Activated T-helper 1 cell treated with anti-CD3 and anti-CD28 coated beads, Interleukin-12 subunit alpha, Interleukin-12 subunit beta, Interleukin-2, Interleukin-4 antibody, amounts not matched to agents 30 ng/mL and 10 ng/mL and 1 ng/mL, durations not matched to agents 14 hours and 24 hours and 36 hours (primary cell): Measurements from ENCODE around the gene POMGNT2. TPM values are rescaled to one million over a fixed set of nuclear protein-coding genes. Genes with fewer than 3 reads are reported as not detected.

ENCODE experiments used
- DNase-seq: peaks from one replicate; pipeline ENCODE4 v3.0.0; 2021; ENCODE audit warnings: low spot score
- H3K27ac Mint-ChIP-seq: one replicate; pipeline ENCODE4 v1.8.0; 2021; ENCODE audit warnings: mild to moderate bottlenecking, mixed read lengths
- H3K27me3 Mint-ChIP-seq: one replicate; pipeline ENCODE4 v1.8.0; 2022; ENCODE audit warnings: mild to moderate bottlenecking, moderate library complexity, mixed read lengths; ENCODE audit not compliant: insufficient read depth
- H3K36me3 Mint-ChIP-seq: one replicate; pipeline ENCODE4 v1.8.0; 2021; ENCODE audit warnings: low read depth, mixed read lengths
- H3K4me1 Mint-ChIP-seq: one replicate; pipeline ENCODE4 v1.8.0; 2021; ENCODE audit warnings: low read depth, mixed read lengths
- H3K4me3 Mint-ChIP-seq: one replicate; pipeline ENCODE4 v1.8.0; 2021; ENCODE audit warnings: mild to moderate bottlenecking, moderate library complexity, mixed read lengths
- H3K9me3 Mint-ChIP-seq: one replicate; pipeline ENCODE4 v1.8.0; 2021; ENCODE audit warnings: mixed read lengths
- intact Hi-C: fragments of 100-400 bp; cut with micrococcal nuclease; formaldehyde crosslinking; loops from one replicate; pipeline ENCODE4 v1.15.1; 2024
- total RNA-seq: library from RNA; stranded (reverse); gene quantifications from 2 replicates; pipeline ENCODE4 v1.2.3, GENCODE V29; 2022

POMGNT2 gene
- total RNA-seq, 1 donor from 2014 or later: 8.3 TPM

DNA sequence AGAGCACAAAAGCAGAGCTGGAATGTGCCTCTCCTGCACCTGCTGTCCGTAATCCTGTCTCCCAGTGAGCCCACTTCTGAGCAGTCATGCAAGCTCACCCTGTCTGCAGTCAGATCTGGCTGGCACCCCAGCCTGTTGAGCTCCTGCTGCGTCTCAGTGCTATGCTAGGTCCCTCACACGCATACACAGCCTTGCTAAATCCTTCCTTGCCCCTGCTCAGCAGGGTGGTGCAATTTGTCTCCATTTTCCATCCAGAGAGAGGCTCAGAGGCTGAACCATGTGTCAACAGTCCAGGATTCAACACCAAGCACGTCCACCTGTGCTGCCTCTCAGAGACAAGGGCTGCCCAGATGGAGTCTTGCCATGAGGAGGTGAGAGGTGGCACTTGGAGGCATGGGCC lies 11.0 kb downstream of the POMGNT2 start:
- Mint-ChIP-seq H3K27ac (no peak overlapping the region), H3K36me3 (no peaks in the 10 kb centered on the region), H3K9me3 (no peaks in the 10 kb centered on the region), H3K4me3 (no peak overlapping the region), H3K27me3 (peaks cover 2% of the 10 kb centered on the region), H3K4me1 (no peaks in the 10 kb centered on the region)
- no peak for DNase-seq
- intact Hi-C loops: no loop called here

DNA sequence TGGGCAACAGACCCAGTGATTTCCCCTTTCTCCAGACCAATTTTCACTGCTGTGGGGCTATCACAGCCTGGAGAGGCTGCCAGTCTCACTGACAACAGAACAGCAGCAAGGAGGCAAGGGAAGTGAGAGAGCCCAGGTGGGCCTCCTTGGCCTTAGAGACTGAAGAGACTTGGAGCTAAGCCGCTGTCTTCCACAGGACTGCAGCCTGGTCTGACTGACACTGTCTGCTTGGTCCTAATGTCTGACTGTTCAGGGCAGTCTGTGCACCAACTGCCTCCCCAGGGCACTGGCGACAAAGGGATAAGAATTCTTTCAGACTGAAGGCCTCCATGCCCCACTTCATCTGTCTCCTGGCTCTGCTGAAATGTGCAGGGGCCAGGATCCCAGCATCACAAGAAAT lies 11.5 kb downstream of the POMGNT2 start:
- intact Hi-C loops: no loop called here
- Mint-ChIP-seq H3K27ac (no peak overlapping the region), H3K27me3 (peaks cover 2% of the 10 kb centered on the region), H3K36me3 (no peaks in the 10 kb centered on the region), H3K4me1 (no peaks in the 10 kb centered on the region), H3K4me3 (no peak overlapping the region), H3K9me3 (no peaks in the 10 kb centered on the region)
- DNase-seq: no peak

DNA sequence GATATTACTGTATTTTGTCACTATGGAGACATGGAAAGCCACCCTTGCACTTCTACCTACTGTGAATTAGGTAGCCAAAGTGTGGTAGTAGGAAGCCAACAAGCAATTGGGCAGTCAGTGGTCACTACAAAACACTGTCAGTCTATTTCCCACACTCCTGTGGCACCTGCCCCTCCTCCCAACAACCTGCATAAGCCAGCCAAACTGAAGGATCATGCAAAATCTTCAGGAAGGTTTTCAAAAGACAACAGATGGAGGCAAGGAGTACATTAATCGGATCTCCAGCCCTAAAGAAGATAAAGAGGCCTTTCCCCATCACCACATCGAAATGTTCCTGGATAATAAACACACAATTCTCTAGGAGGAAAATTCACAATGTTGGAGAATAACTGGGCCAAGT lies 11.9 kb downstream of the POMGNT2 start:
- intact Hi-C loops: no loop called here
- no peak for DNase-seq
- no peaks in the 10 kb centered on the region for H3K9me3 Mint-ChIP-seq

DNA sequence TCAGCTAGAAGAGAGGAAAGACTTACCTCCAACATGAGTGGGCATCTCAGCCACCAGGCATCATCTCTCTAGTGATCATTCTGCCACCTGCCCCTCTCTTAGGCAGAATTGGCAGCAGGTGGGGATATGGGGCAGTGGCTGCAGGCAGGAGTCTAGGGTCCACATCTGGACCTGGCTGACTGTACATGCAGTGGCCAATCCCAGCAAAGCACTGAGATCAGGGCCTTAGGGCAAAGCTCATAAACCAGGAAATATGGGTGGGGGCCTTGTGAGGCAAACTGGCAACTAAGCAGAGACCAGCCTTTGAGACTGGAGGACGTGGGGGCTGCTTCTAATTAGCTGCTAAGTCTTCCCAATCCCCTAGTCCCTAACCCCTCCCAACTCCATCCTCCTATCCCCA lies 12.9 kb downstream of the POMGNT2 start:
- Mint-ChIP-seq H3K27ac (no peak overlapping the region), H3K4me1 (no peaks in the 10 kb centered on the region), H3K27me3 (peaks cover 2% of the 10 kb centered on the region)

More for the DNA sequence above, 11.9 kb downstream of the POMGNT2 start:
- H3K27ac Mint-ChIP-seq: no peak overlapping the region
- H3K4me3 Mint-ChIP-seq: no peak overlapping the region
- H3K27me3 Mint-ChIP-seq: peaks cover 2% of the 10 kb centered on the region
- no peaks in the 10 kb centered on the region for H3K4me1 Mint-ChIP-seq
- no peaks in the 10 kb centered on the region for H3K36me3 Mint-ChIP-seq

DNA sequence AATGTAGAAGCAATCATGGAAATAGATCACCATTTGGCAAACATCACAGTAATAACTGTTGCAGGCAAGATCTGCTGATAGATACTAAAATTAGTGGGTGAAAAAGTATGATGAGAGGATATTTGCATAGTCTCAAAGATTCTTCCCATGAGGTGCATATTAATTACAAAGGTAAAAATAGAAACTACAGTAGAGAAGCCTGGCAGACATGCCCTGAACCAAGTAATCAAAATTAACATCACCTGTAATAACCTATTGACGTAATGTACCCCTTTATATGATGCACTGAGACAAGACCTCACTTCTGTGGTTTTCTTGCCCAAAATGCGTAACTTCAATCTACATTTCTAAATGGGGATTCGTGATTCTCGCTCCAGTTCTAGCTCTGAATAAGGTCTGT lies 14.4 kb downstream of the POMGNT2 start:
- Mint-ChIP-seq H3K27ac (no peak overlapping the region), H3K36me3 (no peaks in the 10 kb centered on the region), H3K4me1 (peaks cover 5% of the 10 kb centered on the region), H3K4me3 (no peak overlapping the region), H3K9me3 (no peaks in the 10 kb centered on the region), H3K27me3 (peaks cover 2% of the 10 kb centered on the region)
- no peak for DNase-seq
- intact Hi-C loops: no loop called here

More for the DNA sequence above, 12.9 kb downstream of the POMGNT2 start:
- H3K4me3 Mint-ChIP-seq: no peak overlapping the region
- DNase-seq: no peak
- H3K9me3 Mint-ChIP-seq: no peaks in the 10 kb centered on the region
- intact Hi-C loops: no loop called here
- H3K36me3 Mint-ChIP-seq: no peaks in the 10 kb centered on the region

DNA sequence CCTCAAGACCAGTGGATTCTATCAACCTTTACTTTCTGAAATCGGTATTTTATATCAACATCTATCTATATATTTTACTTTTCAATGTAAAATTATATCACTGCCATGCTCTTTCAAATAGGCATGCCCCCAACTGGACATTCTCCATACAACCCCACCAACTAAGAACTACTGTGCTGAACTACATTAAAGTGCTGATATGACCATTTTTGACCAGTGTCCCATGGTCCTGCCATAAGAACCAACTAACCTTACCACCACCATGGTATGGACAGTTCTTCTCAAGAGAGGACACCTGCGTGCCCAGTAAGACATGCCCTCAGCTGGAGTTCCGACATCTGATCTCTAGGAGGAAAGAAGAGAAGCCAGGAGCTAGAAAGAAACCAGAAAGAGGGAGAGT lies 15.6 kb downstream of the POMGNT2 start:
- DNase-seq: no peak
- intact Hi-C loops: no loop called here
- Mint-ChIP-seq H3K36me3 (no peaks in the 10 kb centered on the region), H3K4me3 (no peak overlapping the region), H3K27ac (no peak overlapping the region), H3K9me3 (peaks cover 5% of the 10 kb centered on the region), H3K4me1 (peaks cover 7% of the 10 kb centered on the region), H3K27me3 (peaks cover 2% of the 10 kb centered on the region)

DNA sequence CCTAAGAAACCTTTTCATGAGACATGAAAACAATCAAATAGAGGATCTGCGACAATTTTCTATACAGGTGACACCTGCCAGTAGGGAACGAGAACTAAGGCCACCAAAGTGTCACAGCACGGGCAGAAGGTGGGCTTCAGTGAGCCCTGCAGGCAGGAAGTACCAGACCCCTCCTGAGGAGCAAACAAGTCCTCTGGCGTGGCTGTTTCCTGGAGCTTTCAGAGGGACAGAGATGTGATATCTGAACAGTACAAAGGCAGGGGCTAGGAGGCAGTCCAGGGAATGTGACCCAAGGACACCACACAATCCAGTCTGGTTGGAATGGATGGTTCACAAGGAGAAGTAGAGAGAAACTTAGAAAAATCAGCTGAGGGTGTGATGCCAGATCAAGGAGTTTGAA lies 16.8 kb downstream of the POMGNT2 start:
- Mint-ChIP-seq H3K4me1 (peaks cover 7% of the 10 kb centered on the region), H3K36me3 (peaks cover under 1% of the 10 kb centered on the region), H3K27me3 (peaks cover 2% of the 10 kb centered on the region), H3K4me3 (no peak overlapping the region), H3K27ac (no peak overlapping the region), H3K9me3 (peaks cover 12% of the 10 kb centered on the region)
- intact Hi-C loops: no loop called here
- no peak for DNase-seq

DNA sequence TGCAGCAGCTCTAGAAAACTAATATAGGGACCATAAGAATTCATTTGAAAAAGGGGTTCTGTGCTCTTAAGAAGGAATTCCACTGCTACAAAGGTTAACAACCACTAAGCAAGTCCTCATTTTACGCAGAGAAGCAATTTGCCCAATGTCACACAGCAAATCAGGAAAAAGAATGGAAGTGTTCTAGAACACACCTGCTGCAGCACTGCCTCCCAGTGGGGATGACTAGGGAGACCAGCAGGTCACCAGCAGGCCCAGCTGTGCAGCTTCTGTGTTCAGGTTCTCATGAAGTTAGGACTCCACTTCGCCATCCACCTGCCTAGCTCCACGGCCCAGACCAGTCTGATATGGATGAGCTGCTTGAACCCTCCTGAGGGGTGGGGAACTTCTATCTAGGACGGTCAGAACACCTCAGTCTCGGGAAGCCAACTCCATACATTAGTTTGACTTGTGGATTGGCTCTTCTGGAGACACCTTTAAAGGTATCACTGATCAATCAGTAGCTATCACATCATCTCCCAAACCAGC lies 18.6 kb downstream of the POMGNT2 start:
- DNase-seq: no peak
- Mint-ChIP-seq H3K27ac (no peak overlapping the region), H3K27me3 (no peaks in the 10 kb centered on the region), H3K9me3 (peaks cover 27% of the 10 kb centered on the region), H3K36me3 (peaks cover 3% of the 10 kb centered on the region), H3K4me3 (no peak overlapping the region), H3K4me1 (peaks cover 7% of the 10 kb centered on the region)
- intact Hi-C loops: no loop called here

DNA sequence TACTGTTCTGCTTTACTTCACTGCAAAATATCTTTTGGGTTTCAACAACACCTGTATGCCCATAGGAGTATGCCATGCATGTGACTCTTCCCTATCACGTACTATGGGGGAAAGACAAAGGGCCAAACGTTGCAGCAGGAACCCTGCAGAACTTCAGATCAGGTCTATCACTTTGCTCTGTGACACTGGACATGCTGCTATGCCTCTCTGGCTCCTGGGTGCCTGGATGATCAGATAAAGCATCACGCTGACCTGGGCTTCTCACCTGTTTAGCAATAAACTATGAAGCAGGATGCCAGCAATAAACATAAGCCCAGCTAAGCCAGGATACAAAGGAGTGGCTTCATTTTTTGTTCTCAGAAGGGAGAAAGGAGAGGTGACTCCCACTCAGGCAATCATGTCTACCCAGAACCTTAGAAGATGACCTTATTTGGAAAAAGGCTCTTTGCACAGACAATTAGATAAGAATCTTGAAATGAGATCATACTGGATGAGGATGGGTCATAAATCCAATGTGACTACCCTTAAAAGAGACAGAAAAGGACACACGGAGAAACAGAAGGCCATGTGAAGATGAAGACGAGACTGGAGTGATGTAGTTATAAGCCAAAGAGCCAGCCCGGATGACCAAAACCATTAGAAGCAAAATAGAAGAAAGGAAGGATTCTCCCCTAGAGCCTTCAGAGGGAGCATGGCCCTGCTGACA lies 19.3 kb downstream of the POMGNT2 start:
- H3K9me3 Mint-ChIP-seq: peaks cover 28% of the 10 kb centered on the region
- intact Hi-C loops: no loop called here
- no peak overlapping the region for H3K4me3 Mint-ChIP-seq
- H3K4me1 Mint-ChIP-seq: peaks cover 7% of the 10 kb centered on the region
- H3K36me3 Mint-ChIP-seq: peaks cover 3% of the 10 kb centered on the region
- H3K27ac Mint-ChIP-seq: no peak overlapping the region
- no peaks in the 10 kb centered on the region for H3K27me3 Mint-ChIP-seq
- DNase-seq: no peak

DNA sequence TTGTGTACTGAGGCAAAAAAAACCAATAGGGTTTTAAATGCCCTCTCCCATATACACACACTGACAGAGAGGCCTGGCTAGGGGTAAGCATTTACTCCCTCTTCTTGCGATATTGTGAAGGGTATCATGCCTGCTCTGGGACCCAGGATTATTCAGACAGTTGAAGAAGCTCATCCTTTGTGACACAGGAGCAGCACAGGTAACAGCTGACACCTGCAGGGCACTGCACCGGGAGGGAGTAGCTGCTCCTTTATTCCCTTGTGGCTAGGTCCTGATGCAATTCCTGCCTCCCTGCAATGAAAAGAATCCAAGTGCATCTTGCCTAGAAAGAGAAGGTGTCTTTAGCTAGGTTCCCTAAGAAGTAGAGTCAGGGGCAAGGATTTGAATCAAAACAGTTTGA lies 23.4 kb downstream of the POMGNT2 start:
- Mint-ChIP-seq H3K4me1 (peaks cover 7% of the 10 kb centered on the region), H3K27ac (no peak overlapping the region), H3K4me3 (no peak overlapping the region), H3K27me3 (no peaks in the 10 kb centered on the region), H3K9me3 (peaks cover 32% of the 10 kb centered on the region), H3K36me3 (peaks cover 13% of the 10 kb centered on the region)
- DNase-seq: no peak
- intact Hi-C loops: no loop called here

DNA sequence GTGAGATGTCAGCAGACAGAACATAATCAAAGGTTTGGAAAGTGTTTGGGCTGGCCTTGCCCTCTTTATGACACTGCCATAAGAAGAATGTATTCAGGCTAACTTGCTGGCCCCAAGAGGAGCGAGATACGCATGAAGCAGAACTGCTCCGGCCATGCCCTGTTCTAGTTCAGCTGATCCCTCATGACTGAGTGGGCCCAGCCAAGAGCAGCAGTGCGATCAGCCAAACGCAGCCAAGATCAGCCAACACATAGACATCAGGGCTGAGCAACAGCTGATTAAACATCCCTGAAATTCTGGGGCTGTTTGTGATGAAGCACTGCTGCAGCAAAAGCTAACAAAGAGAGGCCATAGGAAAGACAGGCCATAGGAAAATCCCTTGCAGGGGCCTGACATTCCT lies 24.1 kb downstream of the POMGNT2 start:
- Mint-ChIP-seq H3K27ac (no peak overlapping the region), H3K4me3 (no peak overlapping the region), H3K27me3 (no peaks in the 10 kb centered on the region), H3K4me1 (peaks cover 5% of the 10 kb centered on the region), H3K9me3 (peaks cover 32% of the 10 kb centered on the region), H3K36me3 (peaks cover 13% of the 10 kb centered on the region)
- DNase-seq: no peak
- intact Hi-C loops: no loop called here

DNA sequence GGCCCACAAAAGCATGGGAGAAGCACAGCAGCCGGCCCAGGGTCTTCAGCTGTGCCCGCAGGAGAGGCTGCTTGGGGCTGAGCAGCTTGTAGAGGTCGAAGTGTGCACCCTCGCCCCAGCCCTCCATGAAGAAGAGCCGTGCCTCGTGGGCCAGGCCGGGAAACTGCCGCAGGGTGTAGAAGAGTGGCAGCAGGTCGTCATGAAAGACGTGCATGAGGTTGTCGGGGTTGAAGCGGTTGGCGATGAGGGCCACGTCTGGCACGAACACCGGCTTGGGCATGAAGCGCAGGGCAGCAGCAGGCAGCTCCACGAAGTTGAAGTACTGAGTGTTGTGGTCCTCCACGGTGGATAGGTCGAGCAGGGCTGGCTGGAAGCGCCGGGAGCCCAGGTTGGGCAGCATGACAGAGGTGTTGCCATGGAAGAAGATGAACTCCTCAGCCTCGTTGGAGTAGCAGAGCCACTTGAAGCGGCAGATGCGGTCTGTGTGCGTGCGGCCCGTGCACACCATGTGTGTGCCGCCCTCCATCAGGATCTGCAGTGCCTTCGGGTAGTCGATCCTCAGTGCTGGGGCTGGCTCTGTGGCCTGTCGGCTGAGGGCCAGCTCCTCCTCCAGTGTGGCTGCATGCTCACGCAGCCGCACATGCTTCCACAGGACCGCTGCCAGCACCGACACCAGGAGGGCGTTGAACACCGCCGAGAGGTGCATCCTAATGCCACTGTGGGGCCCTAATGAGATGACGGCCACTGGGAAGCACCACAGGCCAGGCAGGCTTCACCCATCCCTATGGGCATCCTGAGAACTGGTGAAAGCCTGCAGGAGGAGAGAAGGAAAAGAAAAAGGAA lies 24.9 kb downstream of the POMGNT2 start:
- intact Hi-C loops: no loop called here
- peaks cover 13% of the 10 kb centered on the region for H3K36me3 Mint-ChIP-seq
- no peak overlapping the region for H3K27ac Mint-ChIP-seq
- DNase-seq: no peak
- H3K9me3 Mint-ChIP-seq: peaks cover 32% of the 10 kb centered on the region
- no peaks in the 10 kb centered on the region for H3K4me1 Mint-ChIP-seq
- no peaks in the 10 kb centered on the region for H3K27me3 Mint-ChIP-seq
- no peak overlapping the region for H3K4me3 Mint-ChIP-seq
